Memory B cell (primary cell): Measurements from ENCODE around the gene SLC8A1.

ENCODE experiments used
- ATAC-seq: fragments of 150-1000 bp; cut with Tn5 transposase; 2 replicates; pipeline ENCODE4 v1.10.0; 2021; ENCODE audit warnings: low read depth, mild to moderate bottlenecking, moderate library complexity
- DNase-seq, 2 donors: peaks; one replicate each; pipeline ENCODE4 v3.0.0; 2022; ENCODE audit warnings: low spot score in 2 of 2
- H3K27ac Mint-ChIP-seq: one replicate; pipeline ENCODE4 v1.8.0; 2022; ENCODE audit warnings: mild to moderate bottlenecking, moderate library complexity, mixed read lengths
- H3K27me3 Mint-ChIP-seq: one replicate; pipeline ENCODE4 v1.8.0; 2022; ENCODE audit warnings: mixed read lengths
- H3K36me3 Mint-ChIP-seq: one replicate; pipeline ENCODE4 v1.8.0; 2022; ENCODE audit warnings: mild to moderate bottlenecking, mixed read lengths
- H3K4me1 Mint-ChIP-seq: one replicate; pipeline ENCODE4 v1.8.0; 2022; ENCODE audit warnings: mixed read lengths
- H3K4me3 Mint-ChIP-seq: one replicate; pipeline ENCODE4 v1.8.0; 2022; ENCODE audit warnings: mild to moderate bottlenecking, moderate library complexity, mixed read lengths
- H3K9me3 Mint-ChIP-seq: one replicate; pipeline ENCODE4 v1.8.0; 2022; ENCODE audit warnings: mixed read lengths

SLC8A1 gene

DNA sequence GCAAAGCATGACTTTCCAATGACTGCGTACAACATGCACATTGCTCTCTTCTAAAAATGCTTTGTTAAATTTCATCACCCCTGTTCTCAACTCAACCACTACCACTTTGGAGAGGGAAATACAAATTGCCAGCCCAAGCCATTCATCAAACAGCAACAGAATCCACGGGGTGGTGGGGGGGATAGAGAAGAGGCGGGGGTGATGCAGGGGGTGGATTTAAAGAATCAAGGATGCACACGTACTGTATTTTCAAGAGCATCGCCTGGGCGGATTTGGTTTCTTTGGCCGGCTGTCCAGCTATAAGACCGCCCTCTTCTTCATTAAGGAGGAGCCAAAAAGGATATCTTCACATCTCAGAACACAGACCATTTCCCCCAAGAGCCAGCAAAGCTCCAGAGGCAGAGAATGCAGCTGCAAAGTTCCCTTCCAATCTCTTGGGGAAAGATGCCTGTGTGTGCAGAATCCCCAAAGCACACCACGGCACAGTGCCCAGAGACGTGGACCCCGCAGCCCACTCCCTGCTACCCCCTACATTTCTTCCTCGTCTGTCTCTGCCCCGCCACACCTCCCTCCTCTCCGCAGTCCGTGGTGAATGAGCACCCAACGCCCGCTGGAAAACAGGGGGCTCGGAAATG, 977 bp downstream of the SLC8A1 start:
- Mint-ChIP-seq H3K4me1 (peaks cover 15% of the 10 kb centered on the region), H3K36me3 (peaks cover 2% of the 10 kb centered on the region), H3K9me3 (peaks cover 2% of the 10 kb centered on the region), H3K27ac (no peak overlapping the region), H3K27me3 (peaks cover 14% of the 10 kb centered on the region), H3K4me3 (peak overlapping the region; percentile 70)
- no peak for DNase-seq
- no peak for ATAC-seq

DNA sequence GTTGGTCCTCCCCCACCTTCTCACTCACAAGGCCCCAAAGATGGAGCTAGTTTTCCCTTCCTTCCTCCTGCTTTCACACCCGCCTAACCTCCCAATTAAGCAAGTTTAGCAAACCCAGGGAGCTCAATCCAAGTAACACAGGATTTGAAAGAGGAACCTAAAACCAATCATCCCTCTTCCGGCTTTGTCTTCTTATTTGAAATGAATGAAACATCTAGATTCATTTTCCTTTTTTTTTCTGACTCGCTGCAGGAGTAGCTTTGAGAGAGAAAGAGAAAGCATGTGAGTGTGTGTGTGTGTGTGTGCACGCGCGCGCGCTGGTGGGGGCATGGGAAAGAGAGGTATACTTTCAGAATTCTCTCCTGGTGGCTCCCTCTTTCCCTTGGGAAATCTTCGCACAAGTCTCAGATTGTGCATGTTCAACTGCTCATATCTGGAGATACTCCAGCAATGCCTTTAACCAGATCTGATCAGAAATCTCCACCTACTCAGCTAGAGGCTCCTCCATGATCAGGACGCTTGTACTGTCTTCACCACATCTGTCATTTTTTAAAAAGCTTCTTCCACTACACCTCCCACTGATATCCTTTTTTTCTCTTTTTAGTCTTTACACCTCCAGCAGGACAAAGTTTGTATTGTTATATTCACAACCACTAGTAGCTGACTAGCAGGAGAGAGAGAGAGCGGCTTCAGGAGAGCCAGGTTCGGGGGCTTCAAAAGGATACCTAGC, 1.7 kb downstream of the SLC8A1 start:
- Mint-ChIP-seq H3K9me3 (peaks cover 2% of the 10 kb centered on the region), H3K27ac (no peak overlapping the region), H3K27me3 (peaks cover 13% of the 10 kb centered on the region), H3K4me1 (peaks cover 15% of the 10 kb centered on the region), H3K4me3 (peak overlapping the region; percentile 70), H3K36me3 (peaks cover 2% of the 10 kb centered on the region)
- DNase-seq (no peak), ATAC-seq (no peak)

DNA sequence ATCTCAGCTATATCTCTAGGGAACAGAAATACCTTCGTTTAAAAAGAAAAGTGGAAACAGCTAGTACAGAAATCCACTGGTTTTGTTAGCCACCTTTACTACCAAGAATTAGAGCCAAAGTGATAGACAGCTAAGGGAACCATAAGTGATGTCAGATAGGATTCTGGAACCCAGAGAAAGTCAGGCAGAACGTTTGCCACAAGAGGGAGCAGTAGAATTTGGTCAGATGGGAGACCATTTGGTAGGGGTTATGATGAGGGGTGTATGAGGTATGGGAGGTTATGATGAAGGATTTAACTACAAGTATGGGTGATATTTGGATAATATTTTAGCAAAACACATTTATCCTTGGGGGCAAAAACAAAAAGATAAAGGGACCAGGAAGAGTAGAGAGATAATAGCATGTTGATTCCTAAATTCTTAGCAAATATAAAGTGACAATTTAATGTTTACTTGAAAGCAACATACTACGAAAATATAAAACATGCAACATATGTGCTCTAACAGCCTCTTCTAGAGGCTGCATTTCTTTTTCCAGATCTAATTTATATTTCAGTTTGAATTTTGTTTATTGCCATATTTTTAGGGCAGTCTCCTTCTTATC, 3.3 kb downstream of the SLC8A1 start:
- Mint-ChIP-seq H3K36me3 (peaks cover 2% of the 10 kb centered on the region), H3K9me3 (peaks cover 2% of the 10 kb centered on the region), H3K4me3 (no peak overlapping the region), H3K4me1 (peaks cover 15% of the 10 kb centered on the region), H3K27ac (no peak overlapping the region), H3K27me3 (peaks cover 12% of the 10 kb centered on the region)
- ATAC-seq, result no peak
- no peak for DNase-seq

DNA sequence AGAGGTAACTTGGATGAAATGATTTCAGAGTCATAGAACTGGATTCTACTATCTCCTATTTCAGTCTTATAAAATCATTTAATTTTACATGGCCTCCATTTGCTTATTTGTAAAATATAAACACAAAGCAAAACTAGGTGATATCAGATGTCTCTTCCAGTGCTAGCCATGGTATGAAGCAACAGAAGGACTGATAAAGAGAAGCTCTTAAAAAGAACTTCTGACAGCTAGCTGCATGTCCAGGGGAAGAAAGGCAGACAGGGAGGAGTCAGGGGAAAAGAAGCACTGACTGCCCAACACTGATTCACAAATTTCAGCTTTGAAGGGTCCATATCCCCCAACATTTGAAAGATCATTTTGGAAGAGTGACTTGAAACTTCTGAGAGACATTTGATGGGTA, 6.4 kb downstream of the SLC8A1 start:
- DNase-seq (no peak), ATAC-seq (no peak)
- Mint-ChIP-seq H3K27me3 (peaks cover 2% of the 10 kb centered on the region), H3K4me3 (no peak overlapping the region), H3K27ac (no peak overlapping the region), H3K4me1 (peaks cover 9% of the 10 kb centered on the region), H3K36me3 (no peaks in the 10 kb centered on the region), H3K9me3 (no peaks in the 10 kb centered on the region)

DNA sequence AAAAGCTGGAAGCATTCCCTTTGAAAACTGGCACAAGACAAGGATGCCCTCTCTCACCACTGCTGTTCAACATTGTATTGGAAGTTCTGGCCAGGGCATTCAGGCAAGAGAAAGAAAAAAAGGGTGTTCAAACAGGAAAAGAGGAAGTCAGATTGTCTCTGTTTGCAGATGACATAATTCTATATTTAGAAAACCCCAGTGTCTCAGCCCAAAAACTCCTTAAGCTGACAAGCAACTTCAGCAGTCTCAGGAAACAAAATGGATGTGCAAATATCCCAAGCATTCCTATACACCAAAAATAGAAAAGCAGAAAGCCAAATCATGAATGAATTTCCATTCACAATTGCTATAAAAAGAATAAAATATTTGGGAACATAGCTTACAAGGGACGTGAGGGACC, 11.1 kb downstream of the SLC8A1 start:
- Mint-ChIP-seq H3K4me3 (no peak overlapping the region), H3K9me3 (no peaks in the 10 kb centered on the region), H3K4me1 (peaks cover 6% of the 10 kb centered on the region), H3K36me3 (no peaks in the 10 kb centered on the region), H3K27ac (no peak overlapping the region), H3K27me3 (peaks cover 4% of the 10 kb centered on the region)
- ATAC-seq (no peak), DNase-seq (no peak)

DNA sequence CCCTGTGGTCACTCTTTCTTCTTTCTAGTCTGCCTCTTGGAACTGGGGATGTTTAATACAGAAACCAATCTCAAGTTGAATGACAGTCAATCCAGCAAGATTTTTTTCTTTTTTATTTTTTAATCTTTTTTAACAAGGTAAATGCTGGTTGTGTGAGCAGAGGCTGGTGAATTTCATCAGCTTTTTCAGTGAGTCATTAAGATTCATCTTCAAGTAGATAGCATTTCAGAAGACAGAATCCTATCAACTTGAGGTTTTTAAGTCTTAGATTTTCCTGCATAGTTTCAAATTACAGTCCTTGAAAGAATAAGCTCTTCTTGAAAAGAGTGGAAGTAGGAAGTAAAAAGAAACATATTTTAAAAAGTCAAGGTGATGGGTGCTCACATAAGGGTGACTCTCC, 12.4 kb downstream of the SLC8A1 start:
- Mint-ChIP-seq H3K4me3 (no peak overlapping the region), H3K9me3 (no peaks in the 10 kb centered on the region), H3K4me1 (peaks cover 6% of the 10 kb centered on the region), H3K27me3 (peaks cover 6% of the 10 kb centered on the region), H3K27ac (no peak overlapping the region), H3K36me3 (no peaks in the 10 kb centered on the region)
- DNase-seq, result no peak
- no peak for ATAC-seq

DNA sequence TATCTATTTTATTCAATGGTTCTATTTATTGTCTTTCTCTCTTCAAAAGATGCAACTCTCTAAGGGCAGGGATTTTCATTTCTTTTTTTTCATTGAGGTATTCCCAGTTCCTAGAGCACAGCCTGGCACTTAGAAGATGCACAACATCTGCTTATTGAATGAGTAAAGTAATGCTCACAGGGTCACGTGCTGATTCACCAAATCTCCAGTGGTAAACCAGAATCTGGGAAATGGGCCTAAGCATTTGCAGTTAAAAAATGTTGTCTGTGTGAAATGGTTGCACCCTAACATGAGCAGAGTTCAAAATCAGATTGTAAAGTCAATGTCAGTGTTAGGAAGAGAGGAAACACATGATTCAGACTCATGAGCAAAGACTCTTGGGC, 15.8 kb downstream of the SLC8A1 start:
- no peak for DNase-seq
- peaks cover 6% of the 10 kb centered on the region for H3K4me1 Mint-ChIP-seq
- H3K27me3 Mint-ChIP-seq, result peaks cover 6% of the 10 kb centered on the region

DNA sequence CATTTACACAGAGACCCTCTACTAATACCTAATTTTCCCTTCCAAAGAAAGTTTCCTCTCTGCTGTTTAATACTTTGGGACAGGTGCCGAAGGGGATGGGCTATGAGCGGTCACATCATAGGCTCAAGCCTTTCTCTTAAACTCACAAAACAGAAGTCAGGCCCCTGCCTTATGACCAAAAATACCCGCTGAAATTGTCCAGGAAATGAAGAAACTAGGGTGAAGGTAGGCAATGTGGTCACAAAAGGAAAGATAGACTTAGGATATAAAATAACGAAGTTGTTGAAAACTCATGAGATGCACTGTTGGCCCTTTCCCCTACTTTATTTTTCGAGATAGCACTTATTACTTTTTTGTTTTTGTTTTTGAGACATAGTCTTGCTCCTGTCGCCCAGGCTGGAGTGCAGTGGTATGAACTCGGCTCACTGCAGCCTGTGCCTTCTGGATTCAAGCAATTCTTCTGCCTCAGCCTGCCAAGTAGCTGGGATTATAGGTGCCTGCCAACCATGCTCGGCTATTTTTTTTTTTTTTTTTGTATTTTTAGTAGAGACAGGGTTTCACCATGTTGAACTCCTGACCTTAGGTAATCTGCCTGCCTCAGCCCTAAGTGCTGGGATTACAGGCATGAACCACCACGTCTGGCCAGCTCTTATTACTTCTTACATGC, 16.3 kb downstream of the SLC8A1 start:
- no peak for ATAC-seq
- H3K9me3 Mint-ChIP-seq, result no peaks in the 10 kb centered on the region
- H3K4me1 Mint-ChIP-seq, result peaks cover 2% of the 10 kb centered on the region
- DNase-seq, result no peak
- no peak overlapping the region for H3K27ac Mint-ChIP-seq
- H3K27me3 Mint-ChIP-seq, result peaks cover 6% of the 10 kb centered on the region
- no peaks in the 10 kb centered on the region for H3K36me3 Mint-ChIP-seq
- H3K4me3 Mint-ChIP-seq, result no peak overlapping the region

More for the DNA sequence above, 15.8 kb downstream of the SLC8A1 start:
- H3K27ac Mint-ChIP-seq, result no peak overlapping the region
- no peaks in the 10 kb centered on the region for H3K9me3 Mint-ChIP-seq
- no peaks in the 10 kb centered on the region for H3K36me3 Mint-ChIP-seq
- no peak for ATAC-seq
- no peak overlapping the region for H3K4me3 Mint-ChIP-seq

DNA sequence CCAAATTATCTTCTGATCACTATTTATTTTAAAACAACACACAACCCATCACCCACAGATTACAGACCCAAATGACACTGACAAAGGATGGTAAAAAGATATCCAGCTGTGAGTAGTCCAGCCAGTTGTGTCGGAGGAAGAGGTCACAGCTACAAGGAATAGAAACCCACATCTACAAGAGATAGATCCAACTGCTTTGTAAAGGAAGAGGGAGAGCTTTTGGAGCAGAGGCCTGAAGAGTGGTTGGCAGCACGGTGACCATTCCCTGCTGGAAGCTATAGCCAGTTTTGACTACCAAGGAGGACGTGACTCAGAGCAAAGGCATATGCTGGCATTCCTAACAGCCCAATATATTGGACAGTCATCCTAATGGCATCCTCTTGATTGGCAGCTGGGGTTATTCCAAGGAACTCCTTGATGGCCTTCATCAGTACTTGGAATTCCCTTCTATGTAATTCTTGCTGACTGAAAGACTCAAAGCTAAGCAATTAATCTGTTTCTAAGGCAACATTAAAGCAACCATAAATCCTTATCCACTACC, 17.1 kb downstream of the SLC8A1 start:
- peaks cover 6% of the 10 kb centered on the region for H3K27me3 Mint-ChIP-seq
- H3K4me3 Mint-ChIP-seq, result no peak overlapping the region
- no peak for DNase-seq
- H3K9me3 Mint-ChIP-seq, result no peaks in the 10 kb centered on the region
- no peaks in the 10 kb centered on the region for H3K36me3 Mint-ChIP-seq
- no peaks in the 10 kb centered on the region for H3K4me1 Mint-ChIP-seq
- ATAC-seq, result no peak
- no peak overlapping the region for H3K27ac Mint-ChIP-seq

DNA sequence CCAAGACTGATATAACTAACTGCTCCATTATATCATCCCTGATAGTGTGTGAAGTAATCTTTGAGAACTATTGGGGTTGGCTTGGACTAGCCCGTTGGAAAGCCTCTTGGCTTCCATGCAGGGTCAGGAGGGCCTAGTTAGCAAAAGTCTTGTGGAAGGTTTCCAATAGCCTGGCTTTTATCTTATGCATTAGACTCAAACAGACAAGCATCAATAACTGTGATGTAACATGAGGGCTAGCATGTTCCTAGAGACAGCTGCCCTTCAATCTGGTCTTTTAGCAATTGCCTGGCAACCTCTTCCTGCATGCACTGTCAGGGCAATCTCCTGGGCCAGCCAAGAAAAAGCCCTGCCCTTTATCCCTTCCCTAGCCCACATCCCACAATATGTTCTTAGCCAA, 18.2 kb downstream of the SLC8A1 start:
- Mint-ChIP-seq H3K36me3 (no peaks in the 10 kb centered on the region), H3K4me3 (no peak overlapping the region), H3K27me3 (peaks cover 6% of the 10 kb centered on the region), H3K9me3 (no peaks in the 10 kb centered on the region), H3K27ac (no peak overlapping the region), H3K4me1 (no peaks in the 10 kb centered on the region)
- ATAC-seq (no peak), DNase-seq (no peak)

DNA sequence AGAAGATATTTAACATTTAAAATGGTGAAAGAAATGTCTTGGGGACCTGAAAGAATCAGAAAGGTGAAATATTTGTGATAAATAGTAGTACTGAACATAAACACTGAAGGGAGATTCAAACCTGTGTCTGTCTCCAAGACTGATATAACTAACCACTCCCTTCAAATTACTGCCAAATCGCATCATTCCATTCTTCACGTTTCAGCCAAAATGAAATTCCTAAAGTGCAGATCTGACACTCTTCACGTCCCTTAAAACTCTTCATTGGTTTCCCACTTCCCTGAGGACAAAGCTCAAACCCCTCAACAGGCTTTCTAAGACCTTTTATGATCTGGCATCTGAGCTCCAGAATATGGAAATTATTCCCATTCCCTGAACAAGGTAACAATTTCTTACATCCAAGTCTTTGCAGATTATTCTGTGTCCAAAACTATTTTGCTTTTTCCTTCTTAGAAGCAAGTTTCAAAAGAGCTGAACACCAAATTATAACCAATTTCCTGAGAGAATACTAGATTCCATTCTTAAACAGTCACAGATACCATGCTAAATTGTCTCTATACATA, 18.9 kb downstream of the SLC8A1 start:
- Mint-ChIP-seq H3K27me3 (peaks cover 4% of the 10 kb centered on the region), H3K4me1 (no peaks in the 10 kb centered on the region), H3K4me3 (no peak overlapping the region), H3K27ac (no peak overlapping the region), H3K36me3 (no peaks in the 10 kb centered on the region), H3K9me3 (no peaks in the 10 kb centered on the region)
- ATAC-seq (no peak), DNase-seq (no peak)

DNA sequence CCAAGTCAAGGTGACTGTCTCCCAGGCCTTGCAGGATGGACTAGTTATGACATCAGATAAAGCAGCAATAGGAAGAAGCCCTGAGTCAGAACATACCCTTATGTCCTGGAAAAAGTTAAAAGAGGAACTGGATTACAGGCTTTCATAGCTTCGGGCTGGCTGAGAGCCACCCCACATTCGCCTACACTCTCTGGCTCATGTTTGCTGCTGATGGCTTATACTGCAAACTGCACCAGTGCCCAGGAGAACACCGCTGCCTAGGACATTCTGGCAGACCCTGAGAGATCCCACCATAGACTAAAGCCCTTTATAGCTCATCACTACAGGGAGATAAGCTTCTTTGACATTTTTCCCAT, 20.3 kb downstream of the SLC8A1 start:
- ATAC-seq (no peak), DNase-seq (no peak)
- no peaks in the 10 kb centered on the region for H3K4me1 Mint-ChIP-seq
- no peak overlapping the region for H3K4me3 Mint-ChIP-seq
- H3K27ac Mint-ChIP-seq, result no peak overlapping the region
- peaks cover 3% of the 10 kb centered on the region for H3K27me3 Mint-ChIP-seq
- no peaks in the 10 kb centered on the region for H3K9me3 Mint-ChIP-seq
- no peaks in the 10 kb centered on the region for H3K36me3 Mint-ChIP-seq

DNA sequence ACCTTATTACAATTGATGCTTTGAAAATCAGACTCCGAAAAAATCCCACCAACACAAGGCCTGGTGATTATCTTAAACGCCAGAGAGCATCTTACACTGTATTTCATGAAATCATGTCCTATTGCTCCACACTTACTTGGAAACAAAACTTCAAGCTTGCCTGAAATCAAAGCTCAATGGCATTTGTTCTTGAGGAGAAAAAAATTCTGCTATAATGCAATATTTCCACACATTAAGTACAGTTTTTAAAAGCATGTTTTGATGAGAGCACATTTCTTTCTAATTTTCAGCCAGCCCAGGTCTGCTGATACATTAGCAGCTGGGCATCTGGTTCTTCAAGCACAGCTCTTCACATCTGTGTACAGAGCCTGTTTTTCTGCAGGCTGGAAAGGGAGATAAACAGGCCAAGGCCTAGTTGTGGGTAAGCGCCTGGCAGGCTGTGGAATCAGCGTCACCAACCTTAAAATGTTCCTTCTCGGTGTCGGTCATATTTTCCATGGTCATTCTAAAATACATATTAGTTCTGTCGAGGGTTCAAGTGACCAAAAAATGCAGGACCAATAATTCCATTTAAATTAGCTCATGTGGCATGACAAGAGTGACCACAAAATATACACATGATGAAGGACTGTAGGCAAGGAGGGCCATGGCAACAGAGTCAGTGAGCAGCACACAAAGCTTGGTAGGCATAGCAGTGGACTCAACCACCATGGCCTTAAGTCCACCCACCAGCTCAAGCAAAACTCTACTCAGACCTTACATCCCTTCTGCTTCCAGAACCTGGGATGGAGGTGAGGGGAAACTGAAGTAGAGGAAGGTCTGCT, 20.9 kb downstream of the SLC8A1 start:
- ATAC-seq (no peak), DNase-seq (no peak)
- Mint-ChIP-seq H3K4me3 (no peak overlapping the region), H3K4me1 (no peaks in the 10 kb centered on the region), H3K36me3 (no peaks in the 10 kb centered on the region), H3K27me3 (peaks cover 3% of the 10 kb centered on the region), H3K27ac (no peak overlapping the region), H3K9me3 (no peaks in the 10 kb centered on the region)
